Esophagus squamous epithelium (tissue), 5 donors: ENCODE data around the gene TMEM254. TPM values are rescaled to one million over a fixed set of nuclear protein-coding genes. Genes with fewer than 3 reads are reported as not detected.
"Not testable (repeated sequence)": the region's sequence is repeated elsewhere in the genome, so short reads cannot be mapped to it uniquely, and the experiment has no call there.

Experiments
- DNase-seq: peaks from one replicate; lab custom pipeline; 2025; lab: John Stamatoyannopoulos, UW
- H3K27ac ChIP-seq, 4 donors: fragments of 200-600 bp; sonication (generic); one replicate each; pipeline ENCODE4 v1.5.1; 2016 to 2019; ENCODE audit warnings: mild to moderate bottlenecking in 1 of 4
- H3K27me3 ChIP-seq, 4 donors: fragments of 200-600 bp; sonication (generic); 1 replicate in 3 of 4; 2 replicates in 1 of 4; pipeline versions ENCODE4 v1.5.1 to v1.6.0; 2017 to 2021; ENCODE audit warnings: antibody characterized with exemption in 1 of 4
- H3K36me3 ChIP-seq, 3 donors: fragments of 200-600 bp; sonication (generic); one replicate each; pipeline ENCODE4 v1.5.1; 2016 to 2019
- H3K4me1 ChIP-seq, 3 donors: fragments of 200-600 bp; sonication (generic); one replicate each; pipeline ENCODE4 v1.5.1; 2017 to 2019
- H3K4me3 ChIP-seq, 4 donors: fragments of 200-600 bp; sonication (generic); 1 replicate in 3 of 4; 2 replicates in 1 of 4; pipeline ENCODE4 v1.5.1; 2016 to 2019; ENCODE audit warnings: mild to moderate bottlenecking in 2 of 4, moderate library complexity in 1 of 4
- H3K9me3 ChIP-seq, 3 donors: fragments of 200-600 bp; sonication (generic); one replicate each; pipeline ENCODE4 v1.5.1; 2016 to 2019
- POLR2A ChIP-seq, 4 donors: fragments of 450-650 bp; IDR thresholded peaks; one replicate each; pipeline ENCODE4 v1.6.1; 2017; ENCODE audit warnings: antibody characterized with exemption in 4 of 4, mild to moderate bottlenecking in 4 of 4, moderate library complexity in 3 of 4
- WGBS, 2 donors: methylation state at CpG; one replicate each; pipeline ENCODE4 v1.1.5; 2018; 5-methylcytosine and 5-hydroxymethylcytosine counted together
- intact Hi-C: fragments of 100-400 bp; cut with DNase I; formaldehyde crosslinking; loops from one replicate; pipeline ENCODE4 v1.15.0; 2022
- total RNA-seq, 4 donors: library from RNA; depleted of rRNA; stranded (reverse); fragments of >200 nt; gene quantifications; one replicate each; pipeline ENCODE4 v1.1.0, GENCODE V29; 2016
- TF ChIP-seq, protein P1 (sequence below), 6 experiments: fragments of 450-650 bp in 4 of 6; fragments of 200-600 bp in 2 of 6; sonication (generic) in 2 of 6; IDR thresholded peaks; one replicate each; pipeline ENCODE4 v1.5.1; 2016 to 2019; ENCODE audit warnings: antibody characterized with exemption in 6 of 6, mild to moderate bottlenecking in 4 of 6, moderate library complexity in 4 of 6
- donor health status: DM: yes; HTN: yes; CAD: no.

Gene TMEM254
- total RNA-seq, 4 donors from 2014 or later = 25.6 to 35.6 (median 32.7) TPM

DNA sequence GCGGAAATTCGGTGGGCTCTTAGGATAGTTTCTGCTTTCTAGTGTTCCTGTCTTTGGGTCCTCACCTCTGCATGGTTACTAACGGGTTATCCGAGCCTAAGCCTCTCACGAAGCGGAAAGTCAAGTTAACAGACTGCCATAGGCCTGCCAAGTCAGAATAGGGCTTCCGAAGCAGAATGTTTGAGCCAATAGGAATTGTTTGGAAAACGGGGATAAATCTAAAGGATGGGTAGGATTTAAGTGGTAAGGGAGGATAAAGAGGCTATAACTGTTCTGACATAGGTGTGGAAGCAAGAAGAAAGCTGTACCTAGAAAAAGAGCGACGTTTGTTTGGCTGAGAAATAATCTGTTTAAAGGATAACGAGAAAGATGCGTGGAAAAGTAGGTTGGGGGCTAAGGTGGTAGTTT lies 851 bp downstream of the TMEM254 start:
- 2% methylated on average over 12 of the region's 12 CpGs for WGBS, 2 donors
- intact Hi-C loops = no loop called here
- Histone ChIP-seq H3K27ac (peak overlapping the region; percentile 93 to 98 (median 98)), H3K9me3 (no peaks in the 10 kb centered on the region), H3K4me3 (peak overlapping the region; percentile 69 to 90 (median 78)), H3K27me3 (no peaks in the 10 kb centered on the region), H3K36me3 (peaks cover 0 to 14% (median 0%) of the 10 kb centered on the region in 3 donors), H3K4me1 (peaks cover 5 to 68% (median 25%) of the 10 kb centered on the region in 3 donors)
- TF ChIP-seq, protein P1, sequence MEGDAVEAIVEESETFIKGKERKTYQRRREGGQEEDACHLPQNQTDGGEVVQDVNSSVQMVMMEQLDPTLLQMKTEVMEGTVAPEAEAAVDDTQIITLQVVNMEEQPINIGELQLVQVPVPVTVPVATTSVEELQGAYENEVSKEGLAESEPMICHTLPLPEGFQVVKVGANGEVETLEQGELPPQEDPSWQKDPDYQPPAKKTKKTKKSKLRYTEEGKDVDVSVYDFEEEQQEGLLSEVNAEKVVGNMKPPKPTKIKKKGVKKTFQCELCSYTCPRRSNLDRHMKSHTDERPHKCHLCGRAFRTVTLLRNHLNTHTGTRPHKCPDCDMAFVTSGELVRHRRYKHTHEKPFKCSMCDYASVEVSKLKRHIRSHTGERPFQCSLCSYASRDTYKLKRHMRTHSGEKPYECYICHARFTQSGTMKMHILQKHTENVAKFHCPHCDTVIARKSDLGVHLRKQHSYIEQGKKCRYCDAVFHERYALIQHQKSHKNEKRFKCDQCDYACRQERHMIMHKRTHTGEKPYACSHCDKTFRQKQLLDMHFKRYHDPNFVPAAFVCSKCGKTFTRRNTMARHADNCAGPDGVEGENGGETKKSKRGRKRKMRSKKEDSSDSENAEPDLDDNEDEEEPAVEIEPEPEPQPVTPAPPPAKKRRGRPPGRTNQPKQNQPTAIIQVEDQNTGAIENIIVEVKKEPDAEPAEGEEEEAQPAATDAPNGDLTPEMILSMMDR (IDR thresholded peaks at IDR 0.05) = no peak
- DNase-seq = no peak

DNA sequence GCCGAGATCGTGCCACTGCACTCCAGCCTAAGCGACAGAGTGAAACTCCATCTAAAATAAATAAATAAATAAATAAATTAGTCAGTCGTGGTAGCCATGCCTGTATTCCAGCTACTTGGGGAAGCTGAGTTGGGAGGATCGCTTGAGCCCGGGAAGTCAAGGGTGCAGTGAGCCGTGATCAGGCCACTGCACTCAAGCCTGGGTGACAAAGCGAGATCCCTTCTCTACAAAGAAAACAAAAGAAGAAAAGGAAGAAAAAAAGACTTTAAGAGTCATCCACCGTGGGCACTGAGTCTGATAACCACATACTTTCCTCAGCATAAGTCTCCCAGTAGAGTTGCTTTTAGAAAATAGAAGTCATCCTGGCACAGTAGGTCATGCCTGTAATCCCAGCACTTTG lies 2.6 kb downstream of the TMEM254 start:
- Histone ChIP-seq H3K36me3 (peaks cover 0 to 31% (median 0%) of the 10 kb centered on the region in 3 donors), H3K27me3 (no peaks in the 10 kb centered on the region), H3K9me3 (no peaks in the 10 kb centered on the region), H3K27ac (peak overlapping the region in 3 of 4 donors; percentile 78 to 98 (median 98)), H3K4me3 (no peak overlapping the region), H3K4me1 (peaks cover 5 to 61% (median 25%) of the 10 kb centered on the region in 3 donors)
- no peak for DNase-seq
- WGBS, 2 donors = 83 to 86% methylated on average over 9 of the region's 9 CpGs
- intact Hi-C loops = no loop called here
- no peak for TF ChIP-seq POLR2A (IDR thresholded peaks at IDR 0.05)
- TF ChIP-seq, protein P1 (IDR thresholded peaks at IDR 0.05) = no peak

DNA sequence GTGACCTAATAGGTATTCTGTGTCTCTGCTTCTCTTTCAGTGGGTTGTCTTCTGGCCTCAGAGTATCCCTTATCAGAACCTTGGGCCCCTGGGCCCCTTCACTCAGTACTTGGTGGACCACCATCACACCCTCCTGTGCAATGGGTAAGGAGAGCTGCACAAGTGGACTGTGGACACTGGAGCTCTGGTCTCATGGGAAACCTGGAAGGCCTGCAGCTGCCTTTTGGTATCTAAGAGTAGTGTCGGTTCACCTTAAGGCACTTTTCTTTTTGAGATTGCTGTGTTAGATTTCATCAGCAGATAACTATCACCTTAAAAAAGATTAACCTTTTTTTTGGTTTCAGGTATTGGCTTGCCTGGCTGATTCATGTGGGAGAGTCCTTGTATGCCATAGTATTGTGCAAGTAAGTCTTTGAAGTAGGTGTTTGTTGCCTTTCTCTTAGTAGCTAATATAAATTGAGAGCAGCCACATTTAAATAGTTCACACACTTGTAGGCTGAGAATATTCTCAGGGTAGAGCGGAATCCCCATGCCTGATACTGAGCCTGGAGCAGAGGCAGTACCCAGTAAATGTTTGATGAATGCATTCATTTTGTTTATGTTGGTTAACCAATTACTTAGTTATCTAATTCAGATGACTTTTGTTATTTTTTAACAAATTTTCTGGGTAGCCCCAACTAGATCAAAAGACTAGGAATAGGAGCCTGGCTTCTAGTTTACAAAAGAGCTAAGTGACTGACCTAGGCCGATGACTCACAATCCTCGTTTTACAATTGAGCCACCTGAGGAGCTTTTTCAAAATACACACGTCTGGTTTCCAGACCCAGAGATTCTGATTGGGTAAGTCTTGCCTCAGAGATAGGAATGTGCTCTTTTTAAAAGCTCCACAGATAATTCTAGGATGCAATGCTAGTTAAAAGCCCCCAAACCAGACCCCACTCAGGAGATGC lies 3.6 kb downstream of the TMEM254 start:
- H3K36me3 ChIP-seq = peaks cover 0 to 40% (median 0%) of the 10 kb centered on the region in 3 donors
- no peaks in the 10 kb centered on the region for H3K9me3 ChIP-seq
- peak overlapping the region; percentile 57 to 98 (median 88) for H3K27ac ChIP-seq
- 42 to 43% methylated on average over 5 of the region's 5 CpGs for WGBS, 2 donors
- no peaks in the 10 kb centered on the region for H3K27me3 ChIP-seq
- no peak for TF ChIP-seq POLR2A (IDR thresholded peaks at IDR 0.05)
- TF ChIP-seq, protein P1 (IDR thresholded peaks at IDR 0.05) = no peak
- DNase-seq = no peak
- intact Hi-C loops = no loop called here
- no peak overlapping the region for H3K4me3 ChIP-seq
- H3K4me1 ChIP-seq = peaks cover 5 to 58% (median 25%) of the 10 kb centered on the region in 3 donors

DNA sequence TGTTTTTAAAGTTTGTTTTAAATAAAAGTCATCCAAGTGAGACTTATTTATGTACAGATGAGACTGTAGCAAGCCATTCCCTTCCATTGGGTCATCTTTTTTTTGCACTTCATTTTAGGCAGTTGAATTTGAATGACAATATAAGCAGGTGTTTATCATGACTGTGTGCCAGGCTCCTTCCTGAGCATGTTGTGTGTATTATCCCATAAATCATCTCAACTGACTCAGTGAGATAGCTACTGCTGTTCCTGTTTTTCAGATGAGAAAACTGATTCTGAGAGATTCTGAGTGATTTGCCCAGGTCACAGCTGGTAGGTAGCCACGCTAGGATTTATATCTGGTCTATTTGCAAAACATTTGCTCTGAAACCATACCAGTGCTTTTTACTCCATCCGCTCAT lies 11.7 kb downstream of the TMEM254 start:
- no peak for DNase-seq
- H3K9me3 ChIP-seq = no peaks in the 10 kb centered on the region
- peaks cover 0 to 47% (median 0%) of the 10 kb centered on the region in 3 donors for H3K36me3 ChIP-seq
- no peak overlapping the region for H3K4me3 ChIP-seq
- intact Hi-C loops = no loop called here
- TF ChIP-seq, protein P1 (IDR thresholded peaks at IDR 0.05) = no peak
- no peak for TF ChIP-seq POLR2A (IDR thresholded peaks at IDR 0.05)
- WGBS, 2 donors = 72 to 82% methylated on average over 2 of the region's 2 CpGs
- H3K27me3 ChIP-seq = no peaks in the 10 kb centered on the region
- H3K4me1 ChIP-seq = no peaks in the 10 kb centered on the region
- H3K27ac ChIP-seq = no peak overlapping the region

DNA sequence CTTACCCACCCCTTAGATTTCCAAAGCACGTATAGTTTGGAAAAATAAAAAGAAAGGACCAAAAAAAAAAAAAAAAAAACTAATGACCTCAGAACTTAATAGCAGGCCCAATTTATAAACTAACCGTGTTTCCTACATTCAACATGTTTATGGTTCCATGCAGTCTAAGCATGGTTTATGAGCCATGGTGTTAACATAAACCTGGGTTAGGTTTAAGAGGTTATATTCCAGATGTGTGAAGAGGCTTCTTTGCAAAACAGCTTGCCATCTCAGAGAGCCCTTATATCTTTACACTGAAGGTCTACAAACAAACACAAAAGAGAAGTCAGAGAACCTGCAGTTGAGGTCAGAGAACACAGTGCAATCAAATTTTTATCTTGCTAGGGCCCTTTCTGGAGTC lies 15.8 kb downstream of the TMEM254 start:
- Histone ChIP-seq H3K36me3 (peaks cover 0 to 15% (median 0%) of the 10 kb centered on the region in 3 donors), H3K4me3 (no peak overlapping the region), H3K27ac (no peak overlapping the region), H3K4me1 (no peaks in the 10 kb centered on the region), H3K9me3 (no peaks in the 10 kb centered on the region), H3K27me3 (no peaks in the 10 kb centered on the region)
- WGBS, 2 donors = 60 to 76% methylated on average over 2 of the region's 2 CpGs
- TF ChIP-seq, protein P1 (IDR thresholded peaks at IDR 0.05) = no peak
- no peak for TF ChIP-seq POLR2A (IDR thresholded peaks at IDR 0.05)
- no peak for DNase-seq
- intact Hi-C loops = no loop called here

DNA sequence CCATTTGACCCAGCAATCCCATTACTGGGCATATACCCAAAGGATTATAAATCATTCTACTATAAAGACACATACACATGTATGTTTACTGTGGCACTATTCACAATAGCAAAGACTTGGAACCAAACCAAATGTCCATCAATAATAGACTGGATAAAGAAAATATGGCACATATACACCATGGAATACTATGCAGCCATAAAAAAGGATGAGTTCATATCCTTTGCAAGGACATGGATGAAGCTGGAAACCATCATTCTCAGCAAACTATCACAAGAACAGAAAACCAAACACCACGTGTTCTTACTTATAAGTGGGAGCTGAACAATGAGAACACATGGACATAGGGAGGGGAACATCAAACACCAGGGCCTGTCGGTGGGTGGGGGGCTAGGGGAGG lies 19.8 kb downstream of the TMEM254 start:
- H3K4me3 ChIP-seq, H3K27ac ChIP-seq, H3K36me3 ChIP-seq, H3K9me3 ChIP-seq, H3K27me3 ChIP-seq, DNase-seq, intact Hi-C loops: not testable (repeated sequence)
- WGBS, 2 donors = 77 to 87% methylated on average over 2 of the region's 2 CpGs
- H3K4me1 ChIP-seq = peaks cover 0 to 13% (median 0%) of the 10 kb centered on the region in 3 donors

DNA sequence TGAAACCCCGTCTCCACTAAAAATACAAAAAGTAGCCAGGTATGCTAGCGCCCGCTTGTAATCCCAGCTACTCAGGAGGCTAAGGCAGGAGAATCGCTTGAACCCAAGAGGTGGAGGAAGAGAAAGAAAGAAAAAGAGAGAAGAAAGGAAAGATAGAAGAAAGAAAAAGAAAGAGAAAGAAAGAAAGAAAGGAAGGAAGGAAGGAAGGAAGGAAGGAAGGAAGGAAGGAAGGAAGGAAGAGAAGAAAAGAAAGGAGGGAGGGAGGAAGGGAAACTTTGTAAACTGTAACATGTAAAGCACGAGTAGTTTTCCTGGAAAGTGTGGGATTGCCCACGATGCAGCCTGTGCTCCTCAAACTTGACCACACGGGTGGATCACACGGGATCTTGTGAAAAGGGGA lies 20.8 kb downstream of the TMEM254 start:
- intact Hi-C loops, H3K36me3 ChIP-seq: not testable (repeated sequence)
- WGBS, 2 donors = 81 to 87% methylated on average over 8 of the region's 8 CpGs

More for the DNA sequence above, 20.8 kb downstream of the TMEM254 start:
- DNase-seq, H3K27ac ChIP-seq, H3K9me3 ChIP-seq, H3K4me3 ChIP-seq, H3K27me3 ChIP-seq: not testable (repeated sequence)
- peaks cover 0 to 22% (median 3%) of the 10 kb centered on the region in 3 donors for H3K4me1 ChIP-seq
